Ishikawa (cell line): ENCODE results near the gene HLTF.

Experiments
- CEBPB ChIP-seq: IDR thresholded peaks from 2 replicates; pipeline ENCODE4 v1.6.1; 2012
- CREB1 ChIP-seq: IDR thresholded peaks from 2 replicates; pipeline ENCODE4 v1.6.1; 2012; ENCODE audit warnings: low read depth
- EGR1 ChIP-seq: IDR thresholded peaks from 2 replicates; pipeline ENCODE4 v1.6.1; 2012
- EP300 ChIP-seq: IDR thresholded peaks from 2 replicates; pipeline ENCODE4 v1.6.1; 2012; ENCODE audit warnings: borderline replicate concordance
- FOXM1 ChIP-seq: IDR thresholded peaks from 2 replicates; pipeline ENCODE4 v1.6.1; 2012; ENCODE audit warnings: low read depth, borderline replicate concordance
- MAX ChIP-seq: IDR thresholded peaks from 2 replicates; pipeline ENCODE4 v1.6.1; 2012
- NFIC ChIP-seq: IDR thresholded peaks from 2 replicates; pipeline ENCODE4 v1.6.1; 2012
- RAD21 ChIP-seq: IDR thresholded peaks from 2 replicates; pipeline ENCODE4 v1.6.1; 2012; ENCODE audit warnings: low read depth
- REST ChIP-seq: IDR thresholded peaks from 2 replicates; pipeline ENCODE4 v1.6.1; 2012; ENCODE audit warnings: low read depth, mild to moderate bottlenecking
- TAF1 ChIP-seq: IDR thresholded peaks from 2 replicates; pipeline ENCODE4 v1.6.1; 2012; ENCODE audit warnings: low read depth, mild to moderate bottlenecking
- TCF12 ChIP-seq: IDR thresholded peaks from 2 replicates; pipeline ENCODE4 v1.6.1; 2012; ENCODE audit warnings: low read depth
- TEAD4 ChIP-seq: IDR thresholded peaks from 2 replicates; pipeline ENCODE4 v1.6.1; 2012
- USF1 ChIP-seq: IDR thresholded peaks from 2 replicates; pipeline ENCODE4 v1.6.1; 2012
- YY1 ChIP-seq: IDR thresholded peaks from 2 replicates; pipeline ENCODE4 v1.6.1; 2012; ENCODE audit warnings: low read depth
- ZBTB7A ChIP-seq: IDR thresholded peaks from 2 replicates; pipeline ENCODE4 v1.6.1; 2012; ENCODE audit warnings: low read depth

Gene HLTF

GRCh38 chr3:148991219-148992026 is 94.9 kb downstream of the HLTF start, which contains the start of gene GYG1:
GYG1 (plus strand) TSS chr3:148991540; CDS start chr3:148991641, 101 bp downstream.
- TF ChIP-seq ZBTB7A (peak; percentile 84), RAD21 (peak; percentile 7; the same call in 1 of the 2 replicates), MAX (peak; percentile 62; the same call in 1 of the 2 replicates), TCF12 (peak; percentile 27; the same call in 1 of the 2 replicates), TAF1 (peak; percentile 44; the same call in 1 of the 2 replicates), USF1 (peak; percentile 96), EGR1 (no peak), EP300 (no peak)

GRCh38 chr3:148990236-148990635 is 96.1 kb downstream of the HLTF start:
- TF ChIP-seq TEAD4, result no peak
- no peak for TF ChIP-seq USF1
- TF ChIP-seq ZBTB7A, result no peak
- TF ChIP-seq FOXM1, result no peak
- TF ChIP-seq EP300, result no peak
- TF ChIP-seq CEBPB, result no peak
- no peak for TF ChIP-seq YY1
- TF ChIP-seq RAD21, result no peak
- no peak for TF ChIP-seq CREB1
- TF ChIP-seq MAX, result no peak
- TF ChIP-seq TCF12, result no peak
- TF ChIP-seq NFIC, result no peak
- no peak for TF ChIP-seq TAF1
- TF ChIP-seq EGR1, result no peak
- TF ChIP-seq REST, result no peak

GRCh38 chr3:148981273-148981672 is 105.1 kb downstream of the HLTF start:
- TF ChIP-seq RAD21, result no peak
- TF ChIP-seq ZBTB7A, result no peak
- TF ChIP-seq YY1, result no peak
- no peak for TF ChIP-seq EGR1
- no peak for TF ChIP-seq TCF12
- no peak for TF ChIP-seq NFIC
- TF ChIP-seq REST, result no peak
- no peak for TF ChIP-seq TEAD4
- no peak for TF ChIP-seq MAX
- TF ChIP-seq EP300, result no peak
